RWPE2 (cell line): ENCODE data around the gene C2CD3.
A peak's percentile ranks its signal among the peaks of the same experiment; 100 is the strongest.

Source experiments
- ATAC-seq: fragments of 200-7000 bp; cut with Tn5 transposase; 3 replicates; pipeline ENCODE4 v1.9.1; 2021; ENCODE audit warnings: low read depth
- DNase-seq: peaks from one replicate; pipeline ENCODE4 v3.0.0-alpha.2; 2020; ENCODE audit warnings: low spot score
- H3K27ac ChIP-seq: fragments of 450-650 bp; 2 replicates; pipeline ENCODE4 v1.5.1; 2017; ENCODE audit warnings: mild to moderate bottlenecking; ENCODE audit not compliant: poor library complexity, severe bottlenecking
- H3K27me3 ChIP-seq: fragments of 250-450 bp; sonication (Bioruptor Pico); 2 replicates; pipeline ENCODE4 v1.5.1; 2021; ENCODE audit warnings: mild to moderate bottlenecking, moderate library complexity; ENCODE audit not compliant: insufficient read depth, poor library complexity, severe bottlenecking
- H3K36me3 ChIP-seq: fragments of 250-450 bp; sonication (Bioruptor Pico); 2 replicates; pipeline ENCODE4 v1.5.1; 2020; ENCODE audit warnings: low read depth, mild to moderate bottlenecking, moderate library complexity
- H3K4me1 ChIP-seq: fragments of 250-450 bp; sonication (Bioruptor Pico); 2 replicates; pipeline ENCODE4 v1.5.1; 2021; ENCODE audit warnings: mild to moderate bottlenecking, moderate library complexity; ENCODE audit not compliant: insufficient read depth, poor library complexity, severe bottlenecking
- H3K4me3 ChIP-seq: fragments of 250-450 bp; sonication (Bioruptor Pico); 2 replicates; pipeline ENCODE4 v1.5.1; 2021; ENCODE audit warnings: mild to moderate bottlenecking, moderate library complexity; ENCODE audit not compliant: severe bottlenecking
- H3K9me3 ChIP-seq: fragments of 250-450 bp; sonication (Bioruptor Pico); 2 replicates; pipeline ENCODE4 v1.5.1; 2021; ENCODE audit warnings: mild to moderate bottlenecking, moderate library complexity; ENCODE audit not compliant: severe bottlenecking
- CTCF ChIP-seq: fragments of 450-650 bp; IDR thresholded peaks from one replicate; pipeline ENCODE4 v1.5.1; 2017; ENCODE audit warnings: mild to moderate bottlenecking, moderate library complexity; ENCODE audit not compliant: poor library complexity, severe bottlenecking

Gene C2CD3

GRCh38 chr11:74005721-74006517 lies 164.9 kb downstream of the C2CD3 start:
- no peak; the same call in 2 of the 3 replicates for ATAC-seq
- Histone ChIP-seq H3K9me3 (no peaks in the 10 kb centered on the region), H3K27ac (no peak overlapping the region), H3K4me3 (no peak overlapping the region), H3K36me3 (no peaks in the 10 kb centered on the region), H3K4me1 (no peaks in the 10 kb centered on the region), H3K27me3 (no peaks in the 10 kb centered on the region)
- no peak for TF ChIP-seq CTCF
- no peak for DNase-seq

DNA sequence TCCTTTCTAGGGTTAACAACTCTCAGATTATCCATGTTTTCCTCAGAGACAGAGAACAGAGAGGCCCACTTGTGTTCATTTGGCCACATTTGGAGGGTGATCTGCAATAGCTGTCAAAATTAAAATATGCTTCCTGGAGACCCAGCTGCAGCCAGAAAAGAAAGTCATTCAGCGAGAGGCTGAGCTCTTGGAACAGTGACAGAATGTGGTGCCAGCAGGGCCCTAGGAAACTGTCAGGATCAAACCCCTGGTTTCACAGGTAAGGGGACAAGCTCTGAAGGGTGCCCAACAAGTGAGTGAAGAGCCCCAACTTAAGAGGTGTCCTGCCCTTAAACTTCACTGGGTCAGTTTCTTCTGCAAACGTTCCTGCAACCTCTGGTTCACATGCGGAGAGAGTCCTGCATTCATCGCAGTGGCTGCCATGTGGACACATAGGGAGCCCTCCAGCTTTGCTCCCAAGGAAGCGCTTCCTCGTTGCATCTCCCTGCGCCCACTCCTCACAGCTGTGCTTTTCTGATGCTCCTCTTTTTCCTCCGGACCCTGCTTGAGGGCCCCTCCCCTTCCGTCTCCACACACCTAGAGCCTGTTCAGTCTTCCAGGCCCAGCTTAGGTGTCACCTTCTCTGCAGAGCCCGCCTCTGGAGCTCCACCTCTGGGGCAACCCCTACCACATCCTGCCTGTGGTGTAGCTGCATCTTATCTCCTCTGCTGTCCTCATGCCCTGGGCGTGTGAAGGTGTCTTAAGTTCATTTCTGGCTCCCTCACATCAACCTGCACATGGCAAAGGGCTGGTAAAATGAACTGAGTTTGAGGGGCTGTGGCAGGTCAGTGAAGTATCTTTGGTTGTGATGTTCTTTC lies 165.8 kb downstream of the C2CD3 start:
- no peak for TF ChIP-seq CTCF
- ATAC-seq, result peak; percentile 19; the same call in 1 of the 3 replicates
- Histone ChIP-seq H3K27ac (no peak overlapping the region), H3K9me3 (no peaks in the 10 kb centered on the region), H3K27me3 (no peaks in the 10 kb centered on the region), H3K36me3 (no peaks in the 10 kb centered on the region), H3K4me1 (no peaks in the 10 kb centered on the region), H3K4me3 (no peak overlapping the region)
- no peak for DNase-seq

- ATAC-seq (no peak), DNase-seq (no peak)
- Histone ChIP-seq H3K36me3 (no peaks in the 10 kb centered on the region), H3K27me3 (no peaks in the 10 kb centered on the region), H3K27ac (no peak overlapping the region), H3K9me3 (no peaks in the 10 kb centered on the region), H3K4me3 (no peak overlapping the region), H3K4me1 (no peaks in the 10 kb centered on the region)
- no peak for TF ChIP-seq CTCF
Observed at GRCh38 chr11:74004046-74004695, 166.6 kb downstream of the C2CD3 start.

- no peak for DNase-seq
- no peaks in the 10 kb centered on the region for H3K27me3 ChIP-seq
- ATAC-seq, result no peak
- no peaks in the 10 kb centered on the region for H3K36me3 ChIP-seq
- no peaks in the 10 kb centered on the region for H3K4me1 ChIP-seq
- TF ChIP-seq CTCF, result no peak
- no peaks in the 10 kb centered on the region for H3K9me3 ChIP-seq
- no peak overlapping the region for H3K27ac ChIP-seq
- H3K4me3 ChIP-seq, result no peak overlapping the region
Observed at GRCh38 chr11:74002832-74003231, 168.0 kb downstream of the C2CD3 start.
